IMR-90 (cell line): Measurements from ENCODE around the gene FUBP3. TPM values are rescaled to one million over a fixed set of nuclear protein-coding genes. Genes with fewer than 3 reads are reported as not detected.
A peak's percentile ranks its signal among the peaks of the same experiment; 100 is the strongest.

Source experiments
- ATAC-seq: fragments of 200-7000 bp; cut with Tn5 transposase; 2 replicates; pipeline ENCODE4 v1.9.1; 2020; ENCODE audit warnings: low read depth, mild to moderate bottlenecking, moderate library complexity
- BruUV-seq: library from RNA; stranded (reverse); fragments of 400-500 nt; replicated peaks from 2 replicates; lab custom pipeline; 2021; lab: Mats Ljungman, UMichigan
- CTCF ChIA-PET: fragments of 300-600 bp; formaldehyde crosslinking; extraction: SDS; loops from one replicate; lab custom pipeline; 2021; ENCODE audit warnings: antibody characterized with exemption; lab: Yijun Ruan, JAX
- POLR2A ChIA-PET: fragments of 300-600 bp; sonication (Branson Sonifier 250); formaldehyde crosslinking; loops from one replicate; lab custom pipeline; 2022; ENCODE audit warnings: antibody characterized with exemption; ENCODE audit not compliant: unreplicated experiment; lab: Charles Lee
- DNase-seq: peaks from one replicate; pipeline ENCODE4 v3.0.0; 2013
- H2AFZ ChIP-seq: replicated peaks from 2 replicates; pipeline ENCODE3; 2013; ENCODE audit warnings: low read length, mild to moderate bottlenecking; ENCODE audit not compliant: poor library complexity
- H2AK5ac ChIP-seq: 2 replicates; pipeline ENCODE4 v1.6.1; 2013; ENCODE audit warnings: low read depth, low read length, inconsistent platforms
- H2AK9ac ChIP-seq: replicated peaks from 2 replicates; pipeline ENCODE3; 2013; ENCODE audit warnings: mild to moderate bottlenecking, low read depth, low read length, moderate library complexity; ENCODE audit not compliant: poor library complexity
- H2BK120ac ChIP-seq: 2 replicates; pipeline ENCODE4 v1.6.1; 2013; ENCODE audit warnings: low read depth, low read length, inconsistent platforms
- H2BK15ac ChIP-seq: 3 replicates; pipeline ENCODE4 v1.6.1; 2013; ENCODE audit warnings: low read depth, low read length, inconsistent platforms
- H2BK20ac ChIP-seq: 2 replicates; pipeline ENCODE4 v1.6.1; 2013; ENCODE audit warnings: low read depth, mild to moderate bottlenecking, inconsistent platforms, low read length, moderate library complexity
- H2BK5ac ChIP-seq: 2 replicates; pipeline ENCODE4 v1.6.1; 2013; ENCODE audit warnings: mild to moderate bottlenecking, low read depth, low read length, inconsistent platforms; ENCODE audit not compliant: poor library complexity, severe bottlenecking
- H3K14ac ChIP-seq: replicated peaks from 2 replicates; pipeline ENCODE4 v1.6.1; 2013; ENCODE audit warnings: low read depth, low read length, inconsistent platforms
- H3K18ac ChIP-seq: 2 replicates; pipeline ENCODE4 v1.6.1; 2013; ENCODE audit warnings: low read depth, low read length, control low read depth
- H3K23ac ChIP-seq: 2 replicates; pipeline ENCODE4 v1.6.1; 2013; ENCODE audit warnings: low read depth, low read length, inconsistent platforms
- H3K27ac ChIP-seq: 2 replicates; pipeline ENCODE4 v1.5.1; 2013; ENCODE audit warnings: mild to moderate bottlenecking, control low read depth, low read length; ENCODE audit not compliant: insufficient read depth
- H3K27me3 ChIP-seq: 2 replicates; pipeline ENCODE4 v1.6.1; 2013; ENCODE audit warnings: low read length; ENCODE audit not compliant: control insufficient read depth, insufficient read depth
- H3K36me3 ChIP-seq: 2 replicates; pipeline ENCODE4 v1.6.1; 2013; ENCODE audit warnings: low read length, mixed read lengths; ENCODE audit not compliant: control insufficient read depth, insufficient read depth
- H3K4ac ChIP-seq: 2 replicates; pipeline ENCODE4 v1.6.1; 2013; ENCODE audit warnings: low read depth, low read length, inconsistent platforms
- H3K4me1 ChIP-seq: 2 replicates; pipeline ENCODE4 v1.6.1; 2013; ENCODE audit warnings: low read length, mixed read lengths; ENCODE audit not compliant: control insufficient read depth, insufficient read depth
- H3K4me2 ChIP-seq: 2 replicates; pipeline ENCODE4 v1.6.1; 2013; ENCODE audit warnings: low read depth, mild to moderate bottlenecking, control low read depth, low read length, moderate library complexity
- H3K4me3 ChIP-seq: 2 replicates; pipeline ENCODE4 v1.5.1; 2013; ENCODE audit warnings: low read depth, mild to moderate bottlenecking, control low read depth, low read length, moderate library complexity; ENCODE audit not compliant: insufficient read depth
- H3K56ac ChIP-seq: 2 replicates; pipeline ENCODE4 v1.6.1; 2013; ENCODE audit warnings: low read length, inconsistent platforms; ENCODE audit not compliant: insufficient read depth; ENCODE audit errors: extremely low read depth
- H3K79me1 ChIP-seq, 2 experiments: 2 replicates each; pipeline ENCODE4 v1.6.1; 2013; ENCODE audit warnings: low read length in 2 of 2, inconsistent platforms in 1 of 2, low read depth in 1 of 2
- H3K9ac ChIP-seq: 2 replicates; pipeline ENCODE4 v1.6.1; 2013; ENCODE audit warnings: low read depth, low read length, control low read depth
- H3K9me1 ChIP-seq: 2 replicates; pipeline ENCODE4 v1.6.1; 2013; ENCODE audit warnings: low read length, inconsistent platforms; ENCODE audit not compliant: insufficient read depth
- H3K9me3 ChIP-seq: 2 replicates; pipeline ENCODE4 v1.6.1; 2013; ENCODE audit warnings: low read length; ENCODE audit not compliant: control insufficient read depth, insufficient read depth
- H4K20me1 ChIP-seq: 2 replicates; pipeline ENCODE4 v1.6.1; 2013; ENCODE audit warnings: low read length, inconsistent platforms; ENCODE audit not compliant: insufficient read depth
- H4K5ac ChIP-seq: 2 replicates; pipeline ENCODE4 v1.6.1; 2013; ENCODE audit warnings: mild to moderate bottlenecking, low read depth, low read length, control low read depth
- H4K8ac ChIP-seq, 2 experiments: 2 replicates each; pipeline ENCODE4 v1.6.1; 2013; ENCODE audit warnings: low read depth in 2 of 2, low read length in 2 of 2, control low read depth in 1 of 2, inconsistent platforms in 1 of 2
- H4K91ac ChIP-seq: 2 replicates; pipeline ENCODE4 v1.6.1; 2013; ENCODE audit warnings: low read depth, low read length, inconsistent platforms; ENCODE audit not compliant: insufficient read depth
- BHLHE40 ChIP-seq: fragments of 150-350 bp; IDR thresholded peaks from 2 replicates; pipeline ENCODE4 v1.6.1; 2016; ENCODE audit warnings: mild to moderate bottlenecking, low read depth, low read length
- CEBPB ChIP-seq: IDR thresholded peaks from 2 replicates; pipeline ENCODE4 v1.6.1; 2012; ENCODE audit warnings: low read depth, low read length, improper control_type of control experiment
- RAD21 ChIP-seq: IDR thresholded peaks from 2 replicates; pipeline ENCODE4 v1.6.1; 2012; ENCODE audit warnings: low read length, improper control_type of control experiment
- RCOR1 ChIP-seq: IDR thresholded peaks from 2 replicates; pipeline ENCODE4 v1.6.1; 2012; ENCODE audit warnings: mild to moderate bottlenecking, low read length, improper control_type of control experiment; ENCODE audit not compliant: insufficient replicate concordance
- USF2 ChIP-seq: fragments of 150-350 bp; IDR thresholded peaks from 2 replicates; pipeline ENCODE4 v1.6.1; 2017; ENCODE audit warnings: mild to moderate bottlenecking, antibody characterized with exemption, low read length, low read depth
- WGBS, 2 experiments: methylation state at CpG; one replicate each; pipeline versions ENCODE4 v1.1.5 to v1.1.7; 2013; ENCODE audit warnings: missing lambda C conversion rate in 2 of 2; ENCODE audit not compliant: insufficient read length in 1 of 2; ENCODE audit errors: extremely low coverage in 2 of 2; 5-methylcytosine and 5-hydroxymethylcytosine counted together
- dilution Hi-C: fragments of 300-500 bp; cut with HindIII; formaldehyde crosslinking; loops from one replicate; pipeline ENCODE4 v1.14.3; 2018; ENCODE audit warnings: low sequenced_read_pairs; ENCODE audit not compliant: unreplicated experiment
- in situ Hi-C: fragments of 300-500 bp; cut with MboI; formaldehyde crosslinking; loops from 3 replicates; pipeline ENCODE4 v1.14.3; 2019; ENCODE audit warnings: low sequenced_read_pairs, inconsistent platforms, mixed read lengths
- intact Hi-C: fragments of 100-400 bp; cut with micrococcal nuclease; formaldehyde crosslinking; loops from 2 replicates; pipeline ENCODE4 v1.10.0; 2022
- polyA plus RNA-seq, 3 experiments: library from polyadenylated mRNA; depleted of rRNA; stranded (reverse); fragments of >200 nt; gene quantifications; 2 replicates each; pipeline ENCODE4 v1.2.3, GENCODE V29; 2012; ENCODE audit warnings: low replicate concordance in 1 of 3
- total RNA-seq: library from RNA; depleted of rRNA; stranded (reverse); fragments of >200 nt; gene quantifications from 2 replicates; pipeline ENCODE4 v1.2.3, GENCODE V29; 2012
- TF ChIP-seq, protein P1 (sequence below): fragments of 150-350 bp; IDR thresholded peaks from 2 replicates; pipeline ENCODE4 v1.6.1; 2016; ENCODE audit warnings: low read depth, mild to moderate bottlenecking, low read length, moderate library complexity, borderline replicate concordance

FUBP3 gene
- total and polyA plus RNA-seq, 2 of the 4 experiments (the other 2 are of a cell fraction) = 32.3 to 50.1 TPM

- no peak for TF ChIP-seq USF2
- no peak for TF ChIP-seq RAD21
Measured at GRCh38 chr9:130635721-130636647, 56.6 kb downstream of the FUBP3 start (continued).

DNA sequence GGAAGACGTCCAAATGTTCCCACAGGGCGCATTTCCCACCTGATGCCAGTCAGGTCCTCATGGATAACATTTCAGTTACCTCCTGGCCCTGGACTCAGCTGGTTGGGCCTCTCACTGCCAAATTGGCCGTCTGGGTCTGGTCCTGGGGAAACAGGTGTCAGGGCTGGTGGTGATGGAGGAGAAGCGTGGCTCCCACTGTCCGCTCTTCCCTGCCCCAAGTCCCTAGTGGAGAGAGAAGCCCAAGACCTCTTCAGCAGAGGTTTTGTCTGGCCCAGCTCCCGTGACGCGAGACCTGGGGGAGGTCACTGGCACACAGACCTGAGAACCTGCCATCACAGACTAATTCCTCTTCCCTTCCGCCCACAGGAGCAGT lies 57.3 kb downstream of the FUBP3 start:
- H3K14ac ChIP-seq = no peak overlapping the region
- H3K9me3 ChIP-seq = no peaks in the 10 kb centered on the region; the same call in 1 of the 2 replicates
- no peak for TF ChIP-seq RCOR1
- TF ChIP-seq BHLHE40 = no peak
- TF ChIP-seq, protein P1, sequence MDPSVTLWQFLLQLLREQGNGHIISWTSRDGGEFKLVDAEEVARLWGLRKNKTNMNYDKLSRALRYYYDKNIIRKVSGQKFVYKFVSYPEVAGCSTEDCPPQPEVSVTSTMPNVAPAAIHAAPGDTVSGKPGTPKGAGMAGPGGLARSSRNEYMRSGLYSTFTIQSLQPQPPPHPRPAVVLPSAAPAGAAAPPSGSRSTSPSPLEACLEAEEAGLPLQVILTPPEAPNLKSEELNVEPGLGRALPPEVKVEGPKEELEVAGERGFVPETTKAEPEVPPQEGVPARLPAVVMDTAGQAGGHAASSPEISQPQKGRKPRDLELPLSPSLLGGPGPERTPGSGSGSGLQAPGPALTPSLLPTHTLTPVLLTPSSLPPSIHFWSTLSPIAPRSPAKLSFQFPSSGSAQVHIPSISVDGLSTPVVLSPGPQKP = no peak
- no peak for TF ChIP-seq CEBPB
- H2AFZ ChIP-seq = peak overlapping the region; percentile 41
- H3K79me1 ChIP-seq = no peaks in the 10 kb centered on the region
- no peak overlapping the region for H2BK15ac ChIP-seq
- no peak for ATAC-seq
- no peak overlapping the region for H3K4me3 ChIP-seq
- H3K4ac ChIP-seq = no peak overlapping the region
- H4K91ac ChIP-seq = no peak overlapping the region
- H2AK9ac ChIP-seq = peak overlapping the region; percentile 28
- no TSS peak for BruUV-seq
- no peak overlapping the region for H3K4me2 ChIP-seq
- H2BK5ac ChIP-seq = no peak overlapping the region
- in situ Hi-C loops (no loop called here), dilution Hi-C loops (no loop called here), intact Hi-C loops (no loop called here)
- H3K23ac ChIP-seq = no peak overlapping the region
- H4K20me1 ChIP-seq = no peaks in the 10 kb centered on the region; the same call in 1 of the 2 replicates
- no peak overlapping the region for H2BK20ac ChIP-seq
- no peaks in the 10 kb centered on the region for H3K27me3 ChIP-seq
- POLR2A ChIA-PET = no interaction called here
- no peak for DNase-seq
- H4K5ac ChIP-seq = no peak overlapping the region
- no peak overlapping the region for H3K9ac ChIP-seq
- H3K36me3 ChIP-seq = peaks cover 59% of the 10 kb centered on the region
- H3K27ac ChIP-seq = no peak overlapping the region
- no peak overlapping the region for H3K56ac ChIP-seq
- H2AK5ac ChIP-seq = no peak overlapping the region
- H2BK120ac ChIP-seq = no peak overlapping the region
- H4K8ac ChIP-seq = no peak overlapping the region
- no peak overlapping the region for H3K18ac ChIP-seq
- no peaks in the 10 kb centered on the region for H3K4me1 ChIP-seq
- WGBS, 2 experiments = 92% methylated on average over 2 of the region's 9 CpGs; no CpG with 5 or more reads in 1 of the 2 experiments
- H3K9me1 ChIP-seq = peaks cover 4% of the 10 kb centered on the region; the same call in 1 of the 2 replicates
- CTCF ChIA-PET = no interaction called here
